ENCODE data around the gene CNOT11. TPM values are rescaled to one million over a fixed set of nuclear protein-coding genes. Genes with fewer than 3 reads are reported as not detected.
"Not testable (repeated sequence)": the region's sequence is repeated elsewhere in the genome, so short reads cannot be mapped to it uniquely, and the experiment has no call there.

CNOT11 gene
- total and polyA plus RNA-seq, 2 of the 8 experiments (the other 6 are each of a cell fraction or from before 2014, with no cell fraction given), result 41.5 to 54.6 TPM

- not testable (repeated sequence) for H2AFZ ChIP-seq (ENCODE audit: low read length); H3K9ac ChIP-seq (replicated peaks in 1 of 4; ENCODE audit: extremely low read depth in 1 of 4, low read depth in 3 of 4, low read length in 3 of 4)
- WGBS, 2 experiments (ENCODE audit: extremely low coverage in 1 of 2, insufficient coverage in 1 of 2, insufficient read length in 1 of 2, insufficient replicate concordance in 2 of 2, low coverage in 1 of 2, low lambda C conversion rate in 2 of 2, missing lambda C conversion rate in 1 of 2), result 94% methylated on average over 7 of the region's 7 CpGs; no CpG with 5 or more reads in 1 of the 2 experiments
Observed at GRCh38 chr2:101220091-101220490, 32.6 kb upstream of the CNOT11 start.

More at GRCh38 chr2:101220091-101220490, 32.6 kb upstream of the CNOT11 start:
- CTCF ChIA-PET (ENCODE audit: partially characterized antibody), result interaction anchor here (0.7 to 7.5 kb wide), 4 partner anchors 11 to 183 kb away, joined by 4 to 80 read pairs (median 18); no protein-coding TSS in a partner anchor
- DNase-seq (ENCODE audit: low read depth in 1 of 2, low spot score in 2 of 2); H4K5ac ChIP-seq (ENCODE audit: insufficient read length, low read depth, low read length); H2BK12ac ChIP-seq (ENCODE audit: low read depth, low read length); H2BK5ac ChIP-seq (ENCODE audit: low read depth, low read length); H3K79me1 ChIP-seq (ENCODE audit: low read depth, low read length); H2AK5ac ChIP-seq (ENCODE audit: low read depth, low read length); POLR2A ChIA-PET (ENCODE audit: partially characterized antibody); H3K23ac ChIP-seq (ENCODE audit: insufficient read length); H3K79me2 ChIP-seq (ENCODE audit: control insufficient read depth in 1 of 2, insufficient read depth in 2 of 2, low read length in 2 of 2); H4K91ac ChIP-seq (replicated peaks; ENCODE audit: insufficient read length, low read length); H3K4me1 ChIP-seq (replicated peaks in 1 of 4; ENCODE audit: control insufficient read depth in 3 of 4, insufficient read depth in 4 of 4, low read length in 3 of 4); H3K36me3 ChIP-seq (ENCODE audit: control insufficient read depth in 2 of 4, insufficient read depth in 4 of 4, low read length in 3 of 4); H3K4ac ChIP-seq (replicated peaks; ENCODE audit: insufficient read length, low read depth, low read length); H2BK15ac ChIP-seq (ENCODE audit: low read length); H3K27ac ChIP-seq (ENCODE audit: low read depth, low read length); H3K4me3 ChIP-seq (ENCODE audit: extremely low read depth in 1 of 4, insufficient read depth in 2 of 4, low read depth in 3 of 4, low read length in 4 of 4); H3K14ac ChIP-seq (ENCODE audit: insufficient read length); H3K23me2 ChIP-seq (ENCODE audit: low read depth, low read length); FAIRE-seq; H3K4me2 ChIP-seq (ENCODE audit: insufficient read depth in 1 of 2, low read depth in 2 of 2, low read length in 2 of 2); H2BK20ac ChIP-seq (ENCODE audit: low read length); H3K9me3 ChIP-seq (ENCODE audit: insufficient read depth in 2 of 2, low read depth in 1 of 2, low read length in 1 of 2); H2BK120ac ChIP-seq (replicated peaks; ENCODE audit: low read depth, low read length); H4K8ac ChIP-seq (ENCODE audit: extremely low read depth, insufficient read depth, low read length); H4K20me1 ChIP-seq (replicated peaks in 1 of 2; ENCODE audit: control insufficient read depth in 1 of 2, insufficient read depth in 2 of 2, low read length in 2 of 2); H3K27me3 ChIP-seq (replicated peaks in 1 of 4; ENCODE audit: control insufficient read depth in 3 of 4, extremely low read depth in 1 of 4, insufficient read depth in 3 of 4, low read length in 3 of 4); H3K18ac ChIP-seq (ENCODE audit: extremely low read depth, low read length); H3K56ac ChIP-seq (replicated peaks; ENCODE audit: insufficient read length, low read depth, low read length): not testable (repeated sequence)
